Endometrial microvascular endothelial cells (primary cell): ENCODE measurements around the gene CBARP. TPM values are rescaled to one million over a fixed set of nuclear protein-coding genes. Genes with fewer than 3 reads are reported as not detected.
"Not testable (repeated sequence)": the region's sequence is repeated elsewhere in the genome, so short reads cannot be mapped to it uniquely, and the experiment has no call there.

Experiments used
- in situ Hi-C: cut with HindIII; loops from 2 replicates; pipeline ENCODE4 v1.10.0; 2017; ENCODE audit warnings: low sequenced_read_pairs, low pct_unique_long_range_greater_than_20kb; ENCODE audit errors: inconsistent ontology term
- total RNA-seq: library from RNA; depleted of rRNA; stranded (reverse); fragments of >200 nt; gene quantifications from one replicate; pipeline ENCODE4 v1.2.3, GENCODE V29; 2015; ENCODE audit errors: inconsistent ontology term

Gene CBARP
- total RNA-seq, 1 donor from 2014 or later = 0.74 TPM

DNA sequence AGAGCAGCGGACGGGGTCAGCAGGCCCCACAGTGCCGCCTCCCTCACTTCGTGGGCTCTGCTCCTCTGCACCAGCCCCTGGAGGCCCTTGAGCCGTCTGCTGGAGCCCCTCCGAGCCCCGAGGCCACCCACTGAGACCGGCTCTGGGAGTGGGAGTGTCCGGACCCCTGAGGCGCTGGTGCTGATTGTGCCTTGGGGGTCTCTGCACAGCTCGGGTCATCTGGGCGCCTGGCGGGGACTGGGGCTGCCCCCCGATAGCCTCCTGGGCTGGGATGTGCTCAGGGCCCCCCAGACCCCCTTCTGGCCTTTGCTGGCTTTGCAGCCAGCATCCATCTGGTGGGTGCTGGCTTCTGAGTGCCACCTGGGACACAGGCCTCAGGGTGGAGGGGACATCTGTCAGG, 15.4 kb downstream of the CBARP start:
- in situ Hi-C loops = no loop called here

DNA sequence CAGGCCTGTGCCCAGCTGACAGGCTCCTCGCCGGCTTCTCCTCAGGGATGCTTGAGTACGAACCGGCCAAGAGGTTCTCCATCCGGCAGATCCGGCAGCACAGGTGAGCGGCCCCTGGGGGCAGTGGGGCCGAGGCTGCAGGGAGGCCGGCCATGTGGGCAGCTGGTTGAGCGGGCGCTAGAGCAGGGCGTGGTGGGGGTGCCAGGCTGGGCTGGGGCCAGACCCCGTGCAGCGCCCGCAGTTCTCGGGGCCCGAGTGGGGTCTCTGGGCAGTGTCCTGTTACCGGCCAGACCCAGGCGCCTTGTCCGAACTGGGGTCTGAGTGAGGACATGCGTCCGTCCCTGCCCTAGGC, 15.9 kb downstream of the CBARP start:
- in situ Hi-C loops = no loop called here

DNA sequence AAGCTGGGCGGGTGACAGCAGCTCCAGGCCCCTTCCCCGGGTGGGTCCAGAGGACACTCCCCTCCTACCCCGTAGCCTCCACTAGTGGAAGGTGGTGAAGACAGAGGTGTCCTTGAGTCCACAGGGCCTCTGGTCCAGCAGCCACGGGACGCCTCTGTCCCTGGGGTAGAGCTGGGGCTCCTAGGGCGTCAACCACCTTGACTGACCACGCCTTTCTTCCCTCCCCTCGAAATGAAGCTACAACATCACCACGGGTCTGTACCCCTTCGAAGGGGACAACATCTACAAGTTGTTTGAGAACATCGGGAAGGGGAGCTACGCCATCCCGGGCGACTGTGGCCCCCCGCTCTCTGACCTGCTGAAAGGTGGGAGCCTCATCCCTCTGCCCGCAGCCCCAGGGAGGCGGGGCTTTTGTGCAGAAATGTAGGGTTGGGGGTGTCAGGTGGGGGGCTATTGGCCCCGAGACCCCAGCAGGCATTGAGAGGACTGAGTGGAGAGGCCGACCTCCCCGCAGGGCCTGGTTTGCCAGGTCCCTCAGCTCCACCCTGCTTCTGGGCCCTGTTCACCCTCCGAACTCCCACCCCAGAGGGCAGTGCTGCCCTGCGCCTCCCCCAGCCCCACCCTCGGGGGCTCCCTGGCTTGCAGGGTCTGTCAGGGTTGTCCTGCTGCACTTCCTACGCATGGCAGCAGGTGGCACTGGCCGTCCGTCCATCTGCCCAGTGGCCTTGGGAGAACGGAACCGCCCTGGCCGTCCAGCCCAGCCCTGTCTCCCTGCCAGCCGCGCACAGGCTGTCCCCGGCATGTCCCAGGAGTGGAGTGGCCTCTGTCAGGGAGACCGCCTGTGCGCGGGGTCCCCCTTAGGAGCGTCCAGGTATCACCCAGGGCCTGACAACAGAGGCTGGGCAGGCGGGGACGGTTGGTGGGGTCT, 16.6 kb downstream of the CBARP start:
- in situ Hi-C loops = no loop called here

DNA sequence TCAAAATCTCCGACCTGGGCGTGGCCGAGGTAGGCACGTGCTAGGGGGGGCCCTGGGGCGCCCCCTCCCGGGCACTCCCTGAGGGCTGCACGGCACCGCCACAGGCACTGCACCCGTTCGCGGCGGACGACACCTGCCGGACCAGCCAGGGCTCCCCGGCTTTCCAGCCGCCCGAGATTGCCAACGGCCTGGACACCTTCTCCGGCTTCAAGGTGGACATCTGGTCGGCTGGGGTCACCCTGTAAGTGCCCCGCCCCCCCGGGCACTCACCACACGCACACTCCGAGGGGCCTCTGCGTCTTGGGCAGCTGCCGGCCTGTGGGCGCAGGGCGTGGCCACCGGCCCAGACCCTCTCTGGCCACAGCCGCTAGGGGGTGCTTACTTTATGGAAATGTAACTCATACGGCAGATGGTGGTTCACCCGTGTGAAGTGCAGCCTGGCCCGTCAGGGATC, 17.3 kb downstream of the CBARP start:
- in situ Hi-C loops = no loop called here

DNA sequence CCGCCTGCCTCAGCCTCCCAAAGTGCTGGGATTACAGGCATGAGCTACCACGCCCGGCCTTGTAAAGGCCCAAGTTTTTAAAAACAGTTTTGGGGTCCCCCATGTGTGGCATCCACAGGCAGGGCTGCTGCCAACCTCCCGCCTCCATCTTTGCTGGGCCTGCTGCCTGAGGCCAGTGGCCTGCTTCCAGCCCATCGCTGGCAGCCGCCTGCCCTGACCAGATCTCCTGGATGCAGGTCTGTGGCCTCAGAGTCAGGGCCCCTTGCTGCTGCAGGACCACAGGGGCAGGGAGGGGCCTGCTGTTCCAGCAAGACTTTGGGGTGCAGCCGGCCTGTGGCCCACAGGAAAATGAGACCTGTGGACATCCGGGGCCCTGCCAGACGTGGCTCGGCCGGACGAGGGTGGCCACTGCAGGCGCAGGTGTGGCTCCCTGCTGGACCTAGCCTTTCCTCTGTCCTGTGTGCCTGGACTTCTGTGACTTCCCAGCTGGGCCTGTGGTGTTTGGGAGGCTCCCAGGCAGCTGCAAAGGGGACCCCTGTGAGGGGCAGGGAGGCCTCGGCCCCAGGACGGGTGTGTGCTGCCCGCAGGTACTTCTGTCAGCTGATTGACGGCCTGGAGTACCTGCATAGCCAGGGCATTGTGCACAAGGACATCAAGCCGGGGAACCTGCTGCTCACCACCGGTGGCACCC, 17.9 kb downstream of the CBARP start:
- in situ Hi-C loops = no loop called here

DNA sequence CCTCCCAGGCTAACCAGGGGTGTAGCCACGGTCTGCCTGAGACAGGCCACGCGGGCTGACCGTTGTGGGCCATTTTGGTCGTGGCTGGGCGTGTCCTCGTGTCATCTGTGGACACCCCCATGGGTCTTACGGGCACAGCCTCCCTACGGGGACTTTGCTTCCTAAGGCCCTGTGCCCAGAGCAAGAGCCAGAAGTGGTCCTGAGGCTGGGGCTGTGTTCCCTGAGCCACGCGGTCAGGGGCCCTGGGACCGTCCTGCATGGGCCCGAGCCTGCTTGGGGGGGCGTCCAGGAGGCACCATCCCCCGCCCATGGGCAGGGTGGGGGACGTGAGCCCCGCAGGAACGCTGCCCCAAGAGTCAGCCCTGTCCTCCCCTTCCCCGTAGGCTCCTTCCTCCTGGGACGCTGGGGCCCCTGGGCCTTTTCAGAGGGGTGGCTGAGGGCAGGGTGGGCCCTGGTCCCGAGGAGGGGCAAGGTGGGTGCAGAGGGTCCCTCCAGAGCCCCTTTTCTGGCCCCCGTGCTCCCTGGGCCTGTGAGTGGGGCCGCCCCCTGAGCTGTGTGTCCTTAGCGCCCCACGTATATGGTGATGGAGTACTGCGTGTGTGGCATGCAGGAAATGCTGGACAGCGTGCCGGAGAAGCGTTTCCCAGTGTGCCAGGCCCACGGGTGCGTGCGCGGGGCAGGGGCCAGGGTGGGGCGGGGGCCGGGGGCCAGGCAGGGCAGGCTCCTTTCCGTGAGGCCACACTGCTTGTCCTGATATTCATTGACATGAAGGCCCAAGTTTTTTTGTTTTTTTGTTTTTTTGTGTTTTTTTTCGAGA, 18.8 kb downstream of the CBARP start:
- in situ Hi-C loops = no loop called here

DNA sequence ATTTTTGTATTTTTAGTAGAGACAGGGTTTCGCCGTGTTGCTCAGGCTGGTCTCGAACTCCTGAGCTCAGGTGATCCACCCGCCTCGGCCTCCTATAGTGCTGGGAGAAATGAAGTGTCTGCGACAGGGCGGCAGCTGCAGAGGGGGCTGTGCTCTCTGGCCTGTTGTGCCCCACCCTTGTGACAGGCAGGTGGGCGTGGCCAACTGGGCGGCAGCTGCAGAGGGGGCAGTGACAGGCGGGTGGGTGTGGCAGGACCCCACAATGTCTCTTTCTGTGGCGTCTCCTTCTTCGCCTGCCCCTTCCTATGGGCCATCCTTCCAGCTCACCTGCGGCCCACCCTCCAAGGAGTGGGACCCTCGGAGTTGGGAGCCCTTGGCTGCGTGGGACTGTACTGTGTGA, 20.4 kb downstream of the CBARP start:
- in situ Hi-C loops = no loop called here

DNA sequence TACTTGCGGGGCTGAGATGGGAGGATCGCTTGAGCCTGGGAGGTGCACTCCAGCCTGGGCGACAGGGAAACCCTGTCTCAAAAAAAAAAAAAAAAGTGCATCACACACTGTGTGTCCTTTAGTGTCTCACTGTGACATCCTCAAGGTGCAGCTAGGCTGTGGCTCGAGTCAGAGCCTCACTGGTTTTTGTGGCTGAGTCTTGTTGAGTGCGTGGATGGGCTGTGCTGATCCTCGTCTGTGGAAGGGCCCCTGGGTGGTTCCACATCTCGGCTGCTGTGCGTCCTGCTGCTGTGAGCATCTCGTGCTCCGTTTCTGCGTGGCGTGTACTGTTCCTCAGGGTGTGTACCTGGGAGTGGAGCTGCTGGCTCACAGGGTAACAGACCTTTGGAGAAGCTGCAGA, 21.0 kb downstream of the CBARP start:
- in situ Hi-C loops = no loop called here

DNA sequence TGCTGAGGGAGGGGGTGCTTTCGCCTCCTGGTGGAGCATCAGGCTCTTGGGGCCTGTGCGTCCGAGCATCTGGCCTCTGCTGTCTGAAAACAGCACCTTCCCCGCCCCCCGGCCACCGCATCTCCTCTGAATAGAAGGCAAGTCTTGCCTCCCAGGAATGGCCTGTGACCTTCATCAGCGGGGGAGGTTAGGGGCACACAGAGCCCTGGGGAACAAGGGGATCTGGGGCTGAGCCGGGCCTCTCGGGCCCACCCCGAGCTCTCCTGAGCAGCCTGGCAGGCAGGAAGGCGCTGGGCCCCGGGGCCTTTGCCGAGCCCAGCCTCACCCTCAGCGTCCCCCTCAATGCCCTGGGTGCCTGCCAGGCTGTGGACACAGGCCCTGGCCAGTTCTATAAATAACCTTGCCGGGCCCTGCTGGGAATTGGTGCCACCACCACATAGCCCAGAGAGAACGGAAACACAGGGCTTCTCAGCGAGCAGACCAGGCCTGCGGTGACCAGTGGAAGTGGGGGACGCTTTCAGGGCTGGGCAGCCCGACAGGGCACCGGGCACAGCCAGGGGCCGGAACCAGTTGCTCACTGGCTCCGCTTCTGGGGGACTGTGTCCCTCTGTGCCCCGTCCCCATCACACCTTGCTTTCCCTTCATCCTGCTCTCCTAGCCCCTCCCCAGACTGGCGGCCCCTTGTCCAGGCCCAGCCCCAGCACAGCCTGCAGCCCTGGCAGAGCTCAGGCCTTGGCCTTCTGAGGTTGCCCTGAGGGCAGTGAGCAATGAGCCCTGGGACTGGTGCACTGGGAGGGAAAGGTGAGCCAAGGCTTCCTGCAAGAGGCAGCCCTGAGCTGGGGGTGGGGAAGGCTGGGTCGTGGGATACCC, 22.7 kb downstream of the CBARP start:
- in situ Hi-C loops = no loop called here

DNA sequence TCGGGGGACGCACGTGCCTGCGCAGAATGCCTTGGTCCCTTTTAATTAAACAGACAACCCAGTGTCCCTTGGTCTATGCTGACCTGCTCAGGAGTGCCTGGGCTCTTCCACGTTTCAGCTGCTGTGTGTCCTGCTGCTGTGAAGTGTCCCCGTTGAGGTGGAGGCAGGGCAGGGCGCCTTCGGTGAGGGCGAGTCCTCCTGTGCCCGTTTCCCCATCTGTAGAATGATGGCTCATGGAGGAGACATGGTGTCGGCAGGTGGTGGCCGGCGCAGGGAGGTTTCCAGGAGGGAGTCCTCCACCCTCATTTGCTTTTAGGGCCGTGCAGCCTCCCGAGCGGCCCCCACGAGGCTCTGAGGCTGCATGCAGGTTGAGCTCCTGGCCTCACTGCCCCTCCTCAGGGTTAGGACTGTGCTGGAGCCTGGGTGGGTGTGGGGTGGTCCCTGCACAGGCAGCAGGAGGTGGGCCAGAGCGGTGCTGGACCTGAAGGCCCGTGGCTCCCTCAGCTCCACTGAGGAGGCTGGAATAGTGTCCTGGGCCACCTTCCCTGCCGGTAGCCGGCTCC, 23.4 kb downstream of the CBARP start:
- in situ Hi-C loops = no loop called here

DNA sequence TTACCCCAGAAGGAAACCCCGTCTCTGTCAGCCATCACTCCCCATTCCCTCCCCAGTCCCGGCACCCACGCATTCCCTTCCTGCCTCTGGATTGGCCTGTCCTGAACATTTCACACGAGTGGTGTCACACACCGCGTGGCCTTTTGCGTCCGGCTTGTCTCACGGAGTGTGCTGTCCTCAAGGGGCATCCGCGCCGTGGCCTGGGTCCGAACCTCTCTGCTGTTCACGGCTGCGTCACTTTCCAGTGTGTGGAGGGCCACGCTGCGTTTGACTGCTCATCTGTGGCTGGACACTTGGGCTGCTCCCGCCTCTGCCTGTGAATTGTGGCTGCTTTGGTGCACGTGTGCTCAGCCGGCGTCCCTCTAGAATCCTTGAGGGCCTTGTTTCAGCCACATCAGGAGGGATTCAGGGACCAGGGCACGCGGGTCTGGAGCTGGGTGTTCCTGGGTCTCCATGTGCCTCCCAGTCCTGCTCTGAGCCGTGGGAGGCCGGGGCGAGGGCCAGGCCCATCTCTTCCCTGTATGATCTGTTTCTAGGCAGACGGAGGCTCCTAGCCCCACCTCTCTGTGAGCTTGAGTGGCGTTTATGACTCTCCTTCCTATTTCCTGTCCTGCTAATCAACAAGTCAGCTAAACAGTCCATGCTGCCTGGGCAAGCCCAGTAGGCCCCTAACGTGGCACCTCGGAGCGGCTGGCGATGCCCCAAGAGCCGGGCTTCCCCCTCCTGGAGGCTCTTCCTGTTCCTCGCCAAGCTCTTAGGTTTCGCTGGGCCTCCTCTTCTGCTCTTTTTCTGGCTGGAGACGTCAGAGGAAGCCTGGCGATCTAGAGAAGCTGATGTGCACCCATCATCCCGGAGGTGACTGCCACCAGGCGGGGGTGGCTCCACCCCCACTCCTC, 24.2 kb downstream of the CBARP start:
- in situ Hi-C loops = no loop called here

DNA sequence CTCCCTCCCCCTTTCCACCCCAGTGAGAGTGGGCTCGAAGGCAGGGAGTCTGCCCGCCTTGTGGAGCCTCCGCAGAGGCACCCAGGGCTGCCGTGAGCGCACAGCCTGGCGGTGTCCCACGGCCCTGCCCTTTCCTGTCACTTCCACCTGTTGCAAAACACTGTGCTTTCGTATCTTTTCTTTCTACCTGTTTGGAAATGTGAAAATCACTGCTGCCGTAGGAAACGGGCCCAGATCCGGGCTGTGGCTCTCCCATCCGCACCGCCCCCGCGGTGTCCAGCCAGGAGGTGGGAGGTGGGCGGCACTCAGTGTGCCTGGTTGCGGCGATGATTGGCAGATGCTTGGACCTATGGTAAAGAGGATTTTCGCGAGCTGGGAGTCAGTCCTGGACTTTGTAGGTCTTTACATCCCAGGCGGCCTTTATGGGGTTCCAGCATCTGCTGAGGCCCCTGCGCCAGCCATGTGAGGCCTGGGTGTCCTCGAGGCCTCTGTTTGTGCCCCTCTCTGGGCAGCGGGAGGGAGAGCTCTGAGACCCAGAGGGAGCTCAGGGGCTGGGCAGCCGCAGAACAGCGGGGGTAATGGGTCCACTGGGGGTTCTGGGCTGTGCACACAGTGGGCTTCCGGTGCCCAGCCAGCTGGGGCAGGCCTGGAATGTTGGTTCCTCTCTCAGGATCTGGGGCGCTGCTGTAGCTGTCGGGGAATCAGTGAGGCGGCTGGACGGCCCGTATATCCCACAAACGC, 26.1 kb downstream of the CBARP start:
- in situ Hi-C loops = no loop called here

DNA sequence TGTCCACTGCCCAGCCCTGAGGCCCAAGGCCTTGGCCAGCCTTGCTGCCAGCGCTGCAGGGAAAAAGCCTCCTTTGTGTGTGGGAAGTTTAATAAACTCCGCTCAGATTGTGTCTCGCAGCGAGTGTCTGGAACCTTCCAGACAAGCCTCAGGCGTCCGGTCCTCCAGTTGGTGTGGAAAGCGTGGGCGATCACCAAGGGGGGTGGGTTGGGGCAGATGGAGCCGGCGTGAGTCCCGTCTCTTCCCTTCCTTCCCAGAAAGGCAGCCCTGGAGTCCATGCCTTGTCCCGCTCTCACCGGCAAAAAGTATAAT, 27.6 kb downstream of the CBARP start:
- in situ Hi-C loops = no loop called here

DNA sequence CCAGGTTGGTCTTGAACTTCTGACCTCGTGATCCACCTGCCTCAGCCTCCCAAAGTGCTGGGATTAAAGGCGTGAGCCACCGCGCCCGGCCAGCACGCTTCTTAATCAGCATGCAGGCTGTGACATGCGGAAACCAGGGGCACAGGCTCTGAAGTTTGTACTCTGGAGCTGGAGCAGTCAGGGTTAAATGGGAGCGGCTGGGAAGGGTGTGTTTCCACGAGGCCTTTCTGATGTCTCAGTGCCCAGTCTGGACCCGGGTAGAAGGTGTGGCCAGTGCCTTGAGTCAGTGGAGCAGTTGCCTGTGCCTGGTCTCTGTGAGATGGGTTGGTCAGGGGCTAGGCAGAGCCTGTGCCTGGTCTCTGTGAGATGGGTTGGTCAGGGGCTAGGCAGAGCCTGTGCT, 29.0 kb downstream of the CBARP start:
- in situ Hi-C loops = not testable (repeated sequence)

DNA sequence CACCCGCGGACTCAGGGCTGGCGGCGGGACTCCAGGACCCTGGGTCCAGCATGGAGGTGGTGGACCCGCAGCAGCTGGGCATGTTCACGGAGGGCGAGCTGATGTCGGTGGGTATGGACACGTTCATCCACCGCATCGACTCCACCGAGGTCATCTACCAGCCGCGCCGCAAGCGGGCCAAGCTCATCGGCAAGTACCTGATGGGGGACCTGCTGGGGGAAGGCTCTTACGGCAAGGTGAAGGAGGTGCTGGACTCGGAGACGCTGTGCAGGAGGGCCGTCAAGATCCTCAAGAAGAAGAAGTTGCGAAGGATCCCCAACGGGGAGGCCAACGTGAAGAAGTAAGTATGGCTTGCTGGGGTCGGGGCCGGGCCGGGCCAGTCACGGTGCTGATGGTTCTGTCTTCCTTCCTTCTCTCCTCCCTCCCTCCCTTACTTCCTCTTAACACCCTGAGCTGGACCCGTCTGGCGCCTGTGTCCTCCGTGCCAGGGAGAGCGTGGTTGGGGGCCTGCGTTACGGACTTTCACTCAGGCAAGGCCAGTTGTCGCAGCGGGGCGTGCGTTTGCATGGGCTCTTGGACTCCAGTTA, 30.8 kb downstream of the CBARP start:
- in situ Hi-C loops = no loop called here

DNA sequence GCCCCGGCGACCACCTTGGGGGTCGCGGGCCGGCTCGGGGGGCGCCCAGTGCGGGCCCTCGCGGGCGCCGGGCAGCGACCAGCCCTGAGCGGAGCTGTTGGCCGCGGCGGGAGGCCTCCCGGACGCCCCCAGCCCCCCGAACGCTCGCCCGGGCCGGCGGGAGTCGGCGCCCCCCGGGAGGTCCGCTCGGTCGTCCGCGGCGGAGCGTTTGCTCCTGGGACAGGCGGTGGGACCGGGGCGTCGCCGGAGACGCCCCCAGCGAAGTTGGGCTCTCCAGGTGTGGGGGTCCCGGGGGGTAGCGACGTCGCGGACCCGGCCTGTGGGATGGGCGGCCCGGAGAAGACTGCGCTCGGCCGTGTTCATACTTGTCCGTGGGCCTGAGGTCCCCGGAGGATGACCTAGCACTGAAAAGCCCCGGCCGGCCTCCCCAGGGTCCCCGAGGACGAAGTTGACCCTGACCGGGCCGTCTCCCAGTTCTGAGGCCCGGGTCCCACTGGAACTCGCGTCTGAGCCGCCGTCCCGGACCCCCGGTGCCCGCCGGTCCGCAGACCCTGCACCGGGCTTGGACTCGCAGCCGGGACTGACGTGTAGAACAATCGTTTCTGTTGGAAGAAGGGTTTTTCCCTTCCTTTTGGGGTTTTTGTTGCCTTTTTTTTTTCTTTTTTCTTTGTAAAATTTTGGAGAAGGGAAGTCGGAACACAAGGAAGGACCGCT, 31.5 kb downstream of the CBARP start:
- in situ Hi-C loops = no loop called here
